IPS-NIHi11 (cell line): ENCODE results near the gene KLHDC7A.

Experiments
- DNase-seq: peaks from one replicate; pipeline ENCODE4 v3.0.0; 2012; ENCODE audit warnings: mixed read lengths, low spot score

KLHDC7A gene

DNA sequence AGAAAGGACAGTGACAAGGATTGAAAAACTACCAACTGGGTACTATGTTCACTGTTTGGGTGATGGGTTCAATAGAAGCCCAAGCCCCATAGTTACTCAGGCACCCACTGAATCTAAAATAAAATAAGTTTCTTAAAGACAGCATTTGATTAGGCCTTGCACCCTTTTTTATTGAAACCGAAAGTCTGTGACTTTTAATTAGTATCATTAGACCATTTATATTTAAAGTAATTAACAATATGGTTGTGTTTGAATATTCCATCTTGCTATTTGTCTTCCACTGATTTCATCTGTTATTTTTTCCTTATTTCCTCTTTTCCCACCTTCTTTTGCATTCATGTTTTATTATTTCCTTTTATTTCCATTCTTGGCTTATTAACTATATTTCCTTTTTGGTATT, 27.4 kb downstream of the KLHDC7A start:
- no peak for DNase-seq

DNA sequence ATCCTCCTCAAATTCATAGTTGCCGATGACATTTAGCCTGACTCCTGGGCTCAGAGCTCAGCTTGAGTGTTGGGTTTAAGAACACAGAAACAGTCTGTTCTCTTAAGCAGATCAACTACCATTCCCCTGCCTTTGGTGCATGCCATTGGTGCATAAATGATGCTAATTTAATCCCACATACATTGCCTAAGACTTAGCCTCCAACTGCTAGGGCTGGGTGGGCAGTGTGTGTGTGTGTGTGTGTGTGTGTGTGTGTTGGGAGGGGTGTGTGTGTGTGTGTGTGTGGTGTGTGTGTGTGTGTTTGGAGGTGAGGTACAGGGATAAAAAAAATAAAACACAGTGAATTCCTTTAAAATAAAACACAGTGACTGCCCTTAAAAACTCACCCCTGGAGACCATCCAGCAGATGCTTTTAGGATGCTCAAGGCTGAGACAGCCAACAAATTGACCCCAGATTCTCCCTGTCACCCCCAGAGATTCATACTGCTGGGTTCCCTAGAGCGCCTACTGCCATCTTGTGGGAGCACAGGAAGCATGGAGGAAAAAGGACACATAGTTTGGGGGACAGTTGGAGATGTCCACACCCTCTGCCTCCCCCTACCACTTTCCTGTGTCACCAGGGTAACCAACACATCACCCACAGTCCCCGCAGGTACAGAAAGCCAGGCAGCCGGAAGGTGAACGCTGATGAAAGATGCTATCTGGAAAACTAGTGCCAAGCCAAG, 30.6 kb downstream of the KLHDC7A start:
- peak; percentile 31 for DNase-seq

DNA sequence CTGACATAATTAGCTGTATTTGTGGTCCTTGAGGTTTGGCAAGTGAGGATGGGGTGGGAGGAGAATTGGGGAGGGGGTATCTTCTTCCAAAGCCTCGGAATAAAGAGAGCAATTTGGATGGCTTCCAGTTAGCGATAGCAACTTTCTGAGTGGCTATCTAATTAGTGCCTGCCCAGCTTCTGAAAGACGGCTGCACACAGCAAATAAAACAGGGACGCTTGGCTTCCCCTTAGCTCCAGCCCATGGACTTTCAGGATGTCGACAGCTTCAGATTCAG, 31.1 kb downstream of the KLHDC7A start:
- DNase-seq, result no peak

DNA sequence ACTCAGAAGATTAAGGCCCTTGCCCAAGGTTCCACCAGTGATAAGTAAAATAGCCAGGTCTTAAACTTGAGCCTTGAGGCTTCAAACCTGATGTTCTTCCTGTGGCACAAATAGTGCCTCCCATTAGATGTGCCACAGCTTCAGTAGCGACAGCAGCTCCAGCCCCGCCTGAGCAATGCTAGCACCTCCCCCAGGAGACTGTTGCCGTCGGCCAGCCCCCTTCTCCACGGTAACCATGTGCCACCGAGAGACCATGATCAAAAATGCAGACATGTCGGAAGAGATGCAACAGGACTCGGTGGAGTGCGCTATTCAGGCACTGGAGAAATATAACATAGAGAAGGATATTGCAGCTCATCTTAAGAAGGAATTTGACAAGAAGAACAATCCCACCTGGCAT, 32.2 kb downstream of the KLHDC7A start:
- DNase-seq, result no peak

DNA sequence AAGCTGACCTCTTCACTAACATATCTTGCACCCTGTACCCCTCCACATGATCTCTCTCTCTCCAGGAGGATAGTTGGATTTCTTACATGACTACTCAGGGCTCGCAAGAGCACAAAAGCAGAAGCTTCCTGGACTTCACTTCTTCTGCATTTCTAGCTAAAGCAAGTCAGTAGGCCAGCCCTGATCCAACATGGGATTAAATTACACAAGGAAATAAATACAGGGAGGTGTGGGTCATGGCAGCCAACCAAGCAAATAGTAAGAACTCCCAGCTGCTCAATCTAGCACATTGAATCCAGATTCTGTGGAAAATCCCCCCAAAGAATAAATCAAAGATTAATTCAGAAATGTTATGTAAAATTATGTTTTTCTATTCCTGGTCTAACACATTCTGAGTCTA, 33.3 kb downstream of the KLHDC7A start:
- no peak for DNase-seq

DNA sequence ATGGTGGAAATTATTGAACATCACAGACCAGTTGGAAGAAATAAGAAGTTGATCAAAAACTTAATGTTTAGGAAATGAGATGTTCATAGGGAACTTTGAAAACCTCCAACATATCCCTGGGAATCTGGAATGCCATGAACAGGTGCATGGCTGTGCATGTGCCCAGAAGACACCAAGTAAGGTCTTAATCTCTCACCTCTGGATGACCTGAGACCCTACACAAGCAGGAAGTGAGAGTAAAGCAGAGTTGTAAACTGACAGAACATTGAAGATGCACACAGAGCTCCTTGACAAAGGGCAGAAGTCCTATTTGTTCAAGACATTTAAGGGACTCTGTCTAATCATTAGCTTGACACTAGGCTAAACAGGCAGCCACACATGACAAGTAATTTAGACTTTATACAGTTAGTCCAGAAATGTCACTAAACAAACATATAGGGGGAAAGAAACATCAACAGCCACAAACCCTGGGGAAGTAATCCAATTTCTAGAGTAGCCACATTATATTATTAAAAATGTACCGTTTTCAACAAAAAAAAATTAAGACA, 34.5 kb downstream of the KLHDC7A start:
- DNase-seq, result no peak

DNA sequence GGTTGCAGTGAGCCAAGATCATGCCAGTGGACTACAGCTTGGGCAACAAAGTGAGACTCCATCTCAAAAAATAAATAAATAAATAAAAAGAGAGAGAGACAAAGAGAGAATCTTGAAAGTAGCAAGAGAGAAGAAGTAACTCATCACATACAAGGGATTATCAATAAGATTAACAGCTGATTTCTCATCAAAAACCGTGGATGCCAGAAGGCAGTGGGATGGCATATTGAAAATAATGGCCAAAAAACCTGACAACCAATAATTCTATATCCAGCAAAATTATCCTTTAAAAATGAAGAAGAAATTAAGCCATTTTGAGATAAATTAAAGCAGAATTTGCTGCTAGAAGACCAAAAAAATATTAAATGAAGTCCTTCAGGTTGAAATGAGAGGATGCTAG, 35.7 kb downstream of the KLHDC7A start:
- no peak for DNase-seq

DNA sequence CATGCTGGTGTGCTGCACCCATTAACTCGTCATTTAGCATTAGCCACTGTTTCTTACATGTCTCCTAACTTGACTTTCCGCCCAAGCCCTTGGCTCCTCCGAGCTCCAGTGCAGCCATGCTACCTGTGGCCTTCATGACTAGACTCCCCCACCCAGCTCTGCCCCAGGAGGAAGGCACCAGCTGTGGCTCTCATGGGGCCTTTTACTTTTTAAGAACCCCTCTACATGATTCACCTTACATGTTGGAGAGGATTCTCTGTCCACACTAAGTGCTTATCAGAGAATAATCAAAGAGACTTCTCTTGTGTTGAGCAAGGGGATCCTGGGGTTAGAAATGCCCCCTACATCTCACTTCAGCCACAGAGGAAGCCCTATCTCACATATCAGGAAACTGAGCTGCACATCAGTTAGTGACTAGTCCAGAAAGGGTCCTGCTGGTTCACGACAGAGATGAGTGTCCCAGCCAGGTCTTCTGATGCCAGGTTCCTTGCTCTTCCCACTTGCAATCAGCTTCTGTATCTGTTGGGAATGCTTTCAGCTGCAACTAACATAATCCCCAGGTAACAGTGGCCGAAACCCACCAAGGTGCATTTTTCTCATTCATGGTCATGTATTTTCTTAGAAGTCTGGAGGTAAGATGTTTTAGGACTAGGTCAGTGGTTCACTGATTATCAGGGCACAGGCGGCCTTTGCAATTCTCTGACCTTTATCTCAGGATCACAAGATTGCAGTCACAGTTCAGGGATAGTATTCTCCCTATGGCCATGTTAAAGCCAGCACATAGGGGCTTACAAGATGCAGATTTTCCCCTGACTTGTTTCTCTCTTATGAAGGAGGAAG, 45.9 kb downstream of the KLHDC7A start:
- DNase-seq, result no peak

DNA sequence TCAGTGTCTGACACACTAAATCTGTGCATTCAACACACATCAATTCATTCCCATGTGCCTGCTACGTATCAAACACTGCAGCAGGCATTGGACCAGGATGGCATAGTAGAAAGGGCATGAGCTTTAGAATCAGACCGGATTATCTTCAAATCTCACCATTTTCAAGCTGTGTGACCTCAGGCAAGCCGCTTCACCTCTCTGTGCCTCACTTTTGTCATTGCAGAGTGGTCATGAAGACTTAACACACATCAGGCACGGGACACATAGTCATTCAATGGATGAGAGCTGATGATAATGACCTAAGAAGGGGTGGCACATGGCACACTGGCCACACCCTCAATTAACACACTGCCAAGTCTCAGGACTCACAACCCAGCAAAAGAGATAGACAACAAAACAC, 46.8 kb downstream of the KLHDC7A start:
- no peak for DNase-seq

DNA sequence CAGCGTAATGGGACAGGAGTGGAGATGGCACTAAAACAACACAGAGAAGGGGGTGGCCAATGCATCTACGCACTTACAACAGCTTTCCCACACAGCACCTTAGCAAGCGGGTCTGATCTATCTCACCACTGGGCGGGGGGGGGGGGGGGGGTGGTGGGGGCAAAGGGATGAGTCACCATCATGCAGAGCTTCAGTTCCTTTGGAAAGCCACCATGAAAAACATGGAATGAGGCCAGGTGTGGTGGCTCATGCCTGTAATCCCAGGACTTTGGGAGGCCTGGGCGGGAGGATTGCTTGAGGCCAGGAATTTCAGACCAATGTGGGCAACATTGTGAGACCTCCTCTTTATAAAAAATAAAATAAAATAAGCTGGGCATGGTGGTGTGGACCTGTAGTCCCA, 47.2 kb downstream of the KLHDC7A start:
- no peak for DNase-seq

DNA sequence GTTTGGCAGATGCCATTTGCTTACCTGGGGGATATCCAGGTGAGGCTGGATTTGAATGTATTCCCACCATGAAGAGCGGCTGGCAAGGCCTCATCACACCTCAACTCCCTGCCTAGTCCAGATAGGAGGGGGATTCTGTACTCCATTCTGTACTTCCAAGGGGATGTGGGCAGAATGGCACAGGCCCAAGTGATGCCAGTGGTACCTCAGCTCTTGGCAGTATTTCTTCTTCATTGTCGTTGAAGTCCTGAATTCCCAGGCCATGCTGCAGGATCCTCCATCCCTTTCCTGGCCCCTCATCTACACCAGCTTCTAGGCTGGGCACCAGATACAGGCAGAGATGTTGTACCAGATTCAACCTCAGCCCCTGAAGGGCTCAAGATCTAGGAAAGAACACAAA, 47.9 kb downstream of the KLHDC7A start:
- DNase-seq, result no peak

DNA sequence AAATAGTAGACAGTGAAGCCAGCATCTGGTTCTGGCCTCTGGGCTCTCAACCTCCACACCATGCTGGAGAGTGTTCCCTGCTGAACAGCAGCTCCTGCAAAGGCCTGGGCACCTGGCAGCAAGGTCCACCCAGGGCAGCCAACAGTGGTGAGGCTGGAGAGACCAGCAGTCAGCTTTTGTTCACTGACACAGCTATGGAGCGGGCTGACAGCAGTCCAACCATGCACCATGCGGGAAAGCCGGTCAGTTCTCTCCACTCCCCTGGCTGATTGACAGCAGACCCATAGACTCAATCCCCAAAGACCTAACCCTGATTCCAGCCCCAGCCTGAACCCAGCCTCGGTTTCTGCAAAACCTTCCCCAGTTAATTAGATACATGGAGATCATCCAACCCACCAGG, 49.0 kb downstream of the KLHDC7A start:
- no peak for DNase-seq

DNA sequence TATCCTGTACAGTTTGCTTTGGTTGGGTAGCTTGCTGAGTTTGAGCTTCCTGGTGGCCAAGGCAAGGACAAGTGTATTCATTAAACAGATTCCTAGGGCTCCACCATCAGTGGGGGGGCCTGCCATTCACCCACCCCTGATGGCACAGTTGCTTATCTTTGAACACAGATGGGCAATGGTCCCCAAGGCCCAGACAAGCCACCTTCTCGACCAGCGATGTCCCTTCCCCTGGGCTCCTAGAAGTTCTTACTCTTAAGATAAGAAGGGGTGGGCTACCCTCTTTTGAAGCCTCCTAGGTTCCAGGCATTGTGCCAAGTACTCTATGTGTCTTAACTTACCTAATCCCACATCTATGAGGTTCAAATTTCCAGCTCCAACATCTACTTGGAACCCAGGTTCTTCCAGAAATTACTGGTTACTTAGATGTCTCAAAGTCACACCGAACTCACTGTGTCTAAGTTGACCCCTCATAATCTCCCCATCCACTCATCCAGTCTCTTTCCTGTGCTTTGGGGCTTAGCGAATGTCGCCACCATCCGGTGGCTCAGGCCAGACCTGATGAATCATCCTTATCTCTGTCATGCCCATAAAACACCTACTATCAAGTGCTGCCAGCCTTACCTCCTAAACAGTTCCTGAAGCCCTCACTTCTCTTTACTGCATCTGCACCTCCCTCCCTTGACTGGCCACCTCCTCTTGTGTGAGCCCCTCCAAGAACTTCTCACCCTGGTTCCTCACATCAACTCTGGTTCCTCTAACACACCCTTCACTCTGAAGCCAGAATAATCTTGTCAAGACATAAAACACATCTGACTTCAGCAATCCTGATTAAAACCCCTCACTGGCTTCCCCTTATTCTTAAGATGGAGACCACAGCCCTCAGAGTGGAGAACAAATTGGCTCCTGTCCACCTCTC, 50.1 kb downstream of the KLHDC7A start:
- DNase-seq, result peak; percentile 53

DNA sequence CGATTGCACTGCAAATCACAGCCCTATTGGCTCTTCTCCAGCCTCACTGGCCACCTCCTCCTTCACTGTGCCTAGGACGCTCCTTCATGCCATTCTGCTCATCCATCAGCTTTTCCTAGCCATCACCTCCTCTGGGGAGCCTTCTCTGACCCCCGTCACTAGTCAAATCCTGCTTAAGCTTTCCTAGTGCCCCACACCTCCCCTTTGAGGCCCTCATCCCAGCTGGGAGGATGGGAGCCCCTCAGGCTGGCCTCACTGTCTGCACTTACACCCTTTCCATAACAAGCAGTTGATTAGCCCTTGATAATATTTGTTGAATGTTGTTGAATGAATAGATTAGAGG, 50.7 kb downstream of the KLHDC7A start:
- no peak for DNase-seq

DNA sequence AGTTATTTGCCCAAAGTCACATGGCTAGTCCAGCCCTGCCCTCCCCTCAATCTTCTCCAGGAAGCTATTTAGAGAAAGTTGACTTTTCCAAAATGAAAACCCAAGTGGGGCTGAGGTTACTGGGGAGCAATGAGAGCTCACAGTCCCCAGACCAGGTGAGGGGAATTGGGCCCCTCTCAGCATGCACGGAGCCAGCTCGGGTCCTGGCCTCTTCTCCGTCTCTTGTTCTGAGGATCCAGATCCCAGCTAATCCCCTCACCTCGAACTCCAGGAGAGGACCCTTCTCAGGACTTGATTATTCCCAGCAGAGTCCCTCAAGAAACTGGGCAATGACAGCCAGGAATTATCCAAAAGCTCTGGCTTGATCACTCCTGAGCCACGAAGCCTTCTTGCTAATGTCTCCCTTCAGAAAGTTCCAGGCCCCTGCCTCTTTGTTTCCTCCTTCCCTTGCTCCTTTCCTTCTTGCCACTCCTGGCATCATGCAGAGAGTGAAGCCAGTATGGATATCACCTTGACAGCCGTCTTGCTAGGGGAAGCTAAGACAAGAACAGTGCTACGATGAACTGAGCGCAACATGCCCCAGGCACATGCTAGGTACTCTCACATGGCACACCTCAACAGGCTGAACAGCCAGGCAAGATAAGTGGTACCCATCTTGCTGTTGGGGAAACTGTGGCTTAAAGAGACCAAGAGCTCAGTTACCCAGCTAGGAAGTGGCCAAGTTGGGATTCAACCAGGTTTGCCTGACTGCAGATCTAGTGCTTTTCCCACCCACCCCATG, 51.9 kb downstream of the KLHDC7A start:
- DNase-seq, result no peak

DNA sequence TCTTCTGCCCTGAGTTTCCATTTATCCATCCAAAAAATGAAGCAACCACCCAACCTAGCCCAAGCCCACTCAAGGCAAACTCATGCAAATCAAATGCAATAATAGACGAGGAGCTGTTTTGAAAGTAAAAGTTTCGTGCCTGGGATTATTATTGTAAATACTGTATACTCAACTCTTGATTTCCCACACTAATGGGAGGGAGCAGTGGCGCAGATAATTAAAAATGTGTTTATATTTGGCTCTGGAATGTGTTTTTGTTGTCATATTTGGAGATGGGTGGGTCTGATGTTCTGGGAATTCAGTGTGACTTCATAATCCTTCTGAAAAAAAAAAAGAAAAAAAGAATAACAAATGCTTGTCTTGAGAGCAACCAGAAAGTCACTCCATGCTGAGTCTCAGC, 52.5 kb downstream of the KLHDC7A start:
- DNase-seq, result no peak

DNA sequence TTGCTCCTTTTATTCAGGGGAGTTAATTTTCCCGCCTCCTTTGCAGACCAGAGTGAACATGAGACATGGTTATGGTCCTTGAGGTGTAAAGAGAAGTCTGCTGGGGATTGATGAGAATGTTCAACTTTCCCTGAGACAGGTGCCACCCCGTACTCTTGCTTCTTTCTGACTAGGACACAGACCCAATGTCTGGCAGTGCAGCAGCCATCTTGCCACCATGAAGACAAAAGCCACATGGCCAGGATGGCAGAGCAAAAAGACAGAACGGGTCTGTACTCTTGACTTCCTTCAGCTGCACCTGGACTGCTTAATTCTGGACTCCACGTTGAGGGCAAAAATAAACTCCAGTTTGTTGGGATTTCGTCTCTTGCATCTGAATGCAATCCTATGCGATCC, 54.1 kb downstream of the KLHDC7A start:
- DNase-seq, result no peak
